ENCODE measurements around the gene TRIM47.

GRCh38 chr17:75909051-75909811 is 30.9 kb upstream of the TRIM47 start:
- no peak for TF ChIP-seq CTCF (conservative IDR thresholded peaks at IDR 0.05; ENCODE audit: low read depth, low read length)
- no peak for TF ChIP-seq EZH2 (IDR thresholded peaks at IDR 0.05; ENCODE audit: borderline replicate concordance, low read depth, low read length, poor library complexity, severe bottlenecking)

Data from A673 (cell line).